Hepatocyte (in vitro differentiated cells): ENCODE measurements around the gene OR10A5. TPM values are rescaled to one million over a fixed set of nuclear protein-coding genes. Genes with fewer than 3 reads are reported as not detected.

ENCODE experiments used
- DNase-seq: peaks from one replicate; pipeline ENCODE4 v3.0.0-alpha.2; 2016; ENCODE audit warnings: low spot score
- H2AFZ ChIP-seq: fragments of 200-600 bp; sonication (generic); 2 replicates; pipeline ENCODE4 v1.6.0; 2016; ENCODE audit warnings: antibody characterized with exemption, mild to moderate bottlenecking
- H3K27ac ChIP-seq: fragments of 200-600 bp; sonication (generic); 2 replicates; pipeline ENCODE4 v1.5.1; 2016; ENCODE audit warnings: mild to moderate bottlenecking
- H3K27me3 ChIP-seq: fragments of 200-600 bp; sonication (generic); 2 replicates; pipeline ENCODE4 v1.6.1; 2016
- H3K36me3 ChIP-seq: fragments of 200-600 bp; sonication (generic); replicated peaks from 2 replicates; pipeline ENCODE4 v1.5.1; 2016; ENCODE audit warnings: low read depth; ENCODE audit not compliant: insufficient read depth
- H3K4me1 ChIP-seq: fragments of 200-600 bp; sonication (generic); 2 replicates; pipeline ENCODE4 v1.5.1; 2016; ENCODE audit warnings: mild to moderate bottlenecking, moderate library complexity; ENCODE audit not compliant: insufficient read depth
- H3K4me2 ChIP-seq: fragments of 200-600 bp; sonication (generic); 2 replicates; pipeline ENCODE4 v1.6.0; 2016
- H3K4me3 ChIP-seq: fragments of 200-600 bp; sonication (generic); 2 replicates; pipeline ENCODE4 v1.5.1; 2016; ENCODE audit warnings: mild to moderate bottlenecking
- H3K79me2 ChIP-seq: fragments of 200-600 bp; sonication (generic); 2 replicates; pipeline ENCODE4 v1.6.0; 2017; ENCODE audit warnings: mild to moderate bottlenecking
- H3K9me2 ChIP-seq: fragments of 200-600 bp; sonication (generic); replicated peaks from 2 replicates; pipeline ENCODE4 v1.6.0; 2017; ENCODE audit warnings: mild to moderate bottlenecking; ENCODE audit not compliant: insufficient read depth
- H3K9me3 ChIP-seq: fragments of 200-600 bp; sonication (generic); 2 replicates; pipeline ENCODE4 v1.5.1; 2016; ENCODE audit warnings: low read depth, mild to moderate bottlenecking
- H4K20me1 ChIP-seq: fragments of 200-600 bp; sonication (generic); 2 replicates; pipeline ENCODE4 v1.6.0; 2016; ENCODE audit warnings: mild to moderate bottlenecking; ENCODE audit not compliant: insufficient read depth, poor library complexity, severe bottlenecking
- EZH2 ChIP-seq: fragments of 200-600 bp; sonication (generic); IDR thresholded peaks from 2 replicates; pipeline ENCODE4 v1.6.1; 2016; ENCODE audit warnings: antibody characterized with exemption, mild to moderate bottlenecking, borderline replicate concordance
- EZH2phosphoT487 ChIP-seq: fragments of 200-600 bp; sonication (generic); IDR thresholded peaks from one replicate; pipeline ENCODE4 v1.6.1; 2018; ENCODE audit warnings: antibody characterized with exemption, mild to moderate bottlenecking, low read depth, moderate library complexity; ENCODE audit not compliant: unreplicated experiment, severe bottlenecking
- WGBS: methylation state at CpG from one replicate; pipeline ENCODE4 v1.1.6; 2016; ENCODE audit warnings: low lambda C conversion rate; ENCODE audit errors: missing lambda C conversion rate; 5-methylcytosine and 5-hydroxymethylcytosine counted together
- polyA plus RNA-seq: library from polyadenylated mRNA; unstranded; fragments of >200 nt; fragmentation: Nextera tagmentation; extraction: Ambion mirVana; gene quantifications from 2 replicates; pipeline ENCODE4 v1.2.1, GENCODE V29; 2016
- total RNA-seq: library from RNA; depleted of rRNA; stranded (reverse); fragments of >200 nt; gene quantifications from 2 replicates; pipeline ENCODE4 v1.2.3, GENCODE V29; 2014
- TF ChIP-seq, protein P1 (sequence below): fragments of 200-600 bp; sonication (generic); IDR thresholded peaks from 2 replicates; pipeline ENCODE4 v1.5.1; 2016; ENCODE audit warnings: antibody characterized with exemption, mild to moderate bottlenecking; ENCODE audit not compliant: poor library complexity

The OR10A5 gene
- total and polyA plus RNA-seq, 2 experiments from 2014 or later = not detected

GRCh38 chr11:6813656-6814055 lies 31.8 kb upstream of the OR10A5 start:
- H4K20me1 ChIP-seq = no peaks in the 10 kb centered on the region
- no peak for DNase-seq
- H3K9me3 ChIP-seq = no peaks in the 10 kb centered on the region
- H3K27me3 ChIP-seq = no peaks in the 10 kb centered on the region
- no peak overlapping the region for H2AFZ ChIP-seq
- 78% methylated on average over 2 of the region's 2 CpGs for WGBS
- TF ChIP-seq, protein P1, sequence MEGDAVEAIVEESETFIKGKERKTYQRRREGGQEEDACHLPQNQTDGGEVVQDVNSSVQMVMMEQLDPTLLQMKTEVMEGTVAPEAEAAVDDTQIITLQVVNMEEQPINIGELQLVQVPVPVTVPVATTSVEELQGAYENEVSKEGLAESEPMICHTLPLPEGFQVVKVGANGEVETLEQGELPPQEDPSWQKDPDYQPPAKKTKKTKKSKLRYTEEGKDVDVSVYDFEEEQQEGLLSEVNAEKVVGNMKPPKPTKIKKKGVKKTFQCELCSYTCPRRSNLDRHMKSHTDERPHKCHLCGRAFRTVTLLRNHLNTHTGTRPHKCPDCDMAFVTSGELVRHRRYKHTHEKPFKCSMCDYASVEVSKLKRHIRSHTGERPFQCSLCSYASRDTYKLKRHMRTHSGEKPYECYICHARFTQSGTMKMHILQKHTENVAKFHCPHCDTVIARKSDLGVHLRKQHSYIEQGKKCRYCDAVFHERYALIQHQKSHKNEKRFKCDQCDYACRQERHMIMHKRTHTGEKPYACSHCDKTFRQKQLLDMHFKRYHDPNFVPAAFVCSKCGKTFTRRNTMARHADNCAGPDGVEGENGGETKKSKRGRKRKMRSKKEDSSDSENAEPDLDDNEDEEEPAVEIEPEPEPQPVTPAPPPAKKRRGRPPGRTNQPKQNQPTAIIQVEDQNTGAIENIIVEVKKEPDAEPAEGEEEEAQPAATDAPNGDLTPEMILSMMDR = no peak
- no peak for TF ChIP-seq EZH2phosphoT487
- TF ChIP-seq EZH2 = no peak
- no peaks in the 10 kb centered on the region for H3K36me3 ChIP-seq
- no peaks in the 10 kb centered on the region for H3K4me1 ChIP-seq
- H3K4me3 ChIP-seq = no peak overlapping the region
- H3K79me2 ChIP-seq = no peaks in the 10 kb centered on the region
- no peak overlapping the region for H3K4me2 ChIP-seq
- H3K27ac ChIP-seq = no peak overlapping the region
- no peaks in the 10 kb centered on the region for H3K9me2 ChIP-seq

- TF ChIP-seq EZH2phosphoT487 (no peak), EZH2 (no peak)
- TF ChIP-seq, protein P1 = no peak
- no peak for DNase-seq
- no peak overlapping the region for H3K27ac ChIP-seq
- no peak overlapping the region for H2AFZ ChIP-seq
- no peaks in the 10 kb centered on the region for H3K9me3 ChIP-seq
- H3K36me3 ChIP-seq = no peaks in the 10 kb centered on the region
- no peaks in the 10 kb centered on the region for H3K9me2 ChIP-seq
- H3K4me3 ChIP-seq = no peak overlapping the region
- H3K4me1 ChIP-seq = no peaks in the 10 kb centered on the region
- no peaks in the 10 kb centered on the region for H3K79me2 ChIP-seq
- 52% methylated on average over 1 of the region's 1 CpG for WGBS
- H3K27me3 ChIP-seq = no peaks in the 10 kb centered on the region
- no peak overlapping the region for H3K4me2 ChIP-seq
- no peaks in the 10 kb centered on the region for H4K20me1 ChIP-seq
Observed at GRCh38 chr11:6817694-6818093, 27.8 kb upstream of the OR10A5 start.

- no peaks in the 10 kb centered on the region for H3K9me2 ChIP-seq
- TF ChIP-seq EZH2 (no peak), EZH2phosphoT487 (no peak)
- TF ChIP-seq, protein P1 = no peak
- 91% methylated on average over 5 of the region's 5 CpGs for WGBS
Observed at GRCh38 chr11:6818967-6819366, 26.5 kb upstream of the OR10A5 start.

More at GRCh38 chr11:6818967-6819366, 26.5 kb upstream of the OR10A5 start:
- H3K4me2 ChIP-seq = no peak overlapping the region
- H3K79me2 ChIP-seq = no peaks in the 10 kb centered on the region
- no peak overlapping the region for H3K4me3 ChIP-seq
- no peak overlapping the region for H2AFZ ChIP-seq
- H3K27me3 ChIP-seq = no peaks in the 10 kb centered on the region
- H3K36me3 ChIP-seq = no peaks in the 10 kb centered on the region
- DNase-seq = no peak
- no peaks in the 10 kb centered on the region for H3K9me3 ChIP-seq
- H3K4me1 ChIP-seq = no peaks in the 10 kb centered on the region
- no peak overlapping the region for H3K27ac ChIP-seq
- no peaks in the 10 kb centered on the region for H4K20me1 ChIP-seq
